KOPT-K1 (cell line): ENCODE data around the gene SNED1.

ENCODE experiments used
- H3K27ac ChIP-seq: fragments of 200-600 bp; sonication (generic); 2 replicates; pipeline ENCODE4 v1.5.1; 2016; ENCODE audit warnings: antibody characterized with exemption, mild to moderate bottlenecking, low read depth, low read length; ENCODE audit not compliant: poor library complexity, severe bottlenecking
- H3K36me3 ChIP-seq: fragments of 200-600 bp; sonication (generic); 2 replicates; pipeline ENCODE4 v1.5.1; 2017; ENCODE audit warnings: antibody characterized with exemption, mild to moderate bottlenecking, low read length, moderate library complexity; ENCODE audit not compliant: insufficient read depth
- H3K9me3 ChIP-seq: fragments of 200-600 bp; sonication (generic); 2 replicates; pipeline ENCODE4 v1.5.1; 2017; ENCODE audit warnings: antibody characterized with exemption, low read length, mild to moderate bottlenecking; ENCODE audit not compliant: insufficient read depth, poor library complexity, severe bottlenecking

The SNED1 gene

DNA sequence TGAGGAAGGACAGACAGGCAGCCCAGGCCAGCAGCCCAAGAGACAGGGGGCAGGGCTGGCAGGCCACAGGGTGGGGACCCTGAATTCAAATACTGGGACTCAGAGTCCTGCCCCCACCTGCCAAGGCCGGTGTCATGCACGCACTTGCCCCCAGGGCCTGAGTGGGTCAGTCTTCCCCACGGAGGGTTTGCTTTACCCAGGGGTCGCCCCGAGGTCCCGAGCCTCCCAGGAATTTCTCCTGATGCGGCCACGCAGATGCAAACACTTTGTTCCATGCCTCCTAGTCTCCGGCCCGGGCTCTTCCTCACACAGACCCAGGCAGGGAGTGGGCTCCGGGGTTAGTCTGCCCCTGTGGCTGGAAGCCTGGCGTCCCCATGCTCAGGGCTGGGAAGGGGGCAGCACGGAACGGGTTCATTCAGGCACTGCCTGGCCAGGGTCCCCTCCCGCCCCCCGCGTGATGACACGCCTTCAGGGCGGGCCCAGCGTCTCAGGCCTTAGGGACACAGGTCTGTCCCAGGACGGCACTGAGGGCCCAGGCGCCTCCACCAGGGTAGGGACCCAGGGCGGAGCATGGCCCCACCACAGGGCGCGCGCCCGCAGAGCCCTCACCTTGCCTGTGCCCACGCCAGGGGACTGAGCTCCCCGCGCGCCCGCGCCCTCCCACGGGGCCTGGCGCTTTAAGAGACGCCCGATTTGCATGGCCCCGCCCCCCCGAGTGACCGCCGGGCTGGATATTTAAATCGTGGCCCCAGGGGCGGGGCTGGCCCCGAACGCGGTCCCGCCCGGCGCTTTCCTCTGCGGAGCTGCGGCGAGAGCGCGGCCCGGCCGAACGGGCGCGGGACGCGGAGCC is at the start of gene SNED1:
SNED1 (plus strand) TSS at position 763 of the 850 bp plus-strand sequence. CDS start 220 bp downstream, outside the sequence.
- Histone ChIP-seq H3K36me3 (no peaks in the 10 kb centered on the region), H3K9me3 (peaks cover 2% of the 10 kb centered on the region), H3K27ac (no peak within 1 kb of the TSS)

DNA sequence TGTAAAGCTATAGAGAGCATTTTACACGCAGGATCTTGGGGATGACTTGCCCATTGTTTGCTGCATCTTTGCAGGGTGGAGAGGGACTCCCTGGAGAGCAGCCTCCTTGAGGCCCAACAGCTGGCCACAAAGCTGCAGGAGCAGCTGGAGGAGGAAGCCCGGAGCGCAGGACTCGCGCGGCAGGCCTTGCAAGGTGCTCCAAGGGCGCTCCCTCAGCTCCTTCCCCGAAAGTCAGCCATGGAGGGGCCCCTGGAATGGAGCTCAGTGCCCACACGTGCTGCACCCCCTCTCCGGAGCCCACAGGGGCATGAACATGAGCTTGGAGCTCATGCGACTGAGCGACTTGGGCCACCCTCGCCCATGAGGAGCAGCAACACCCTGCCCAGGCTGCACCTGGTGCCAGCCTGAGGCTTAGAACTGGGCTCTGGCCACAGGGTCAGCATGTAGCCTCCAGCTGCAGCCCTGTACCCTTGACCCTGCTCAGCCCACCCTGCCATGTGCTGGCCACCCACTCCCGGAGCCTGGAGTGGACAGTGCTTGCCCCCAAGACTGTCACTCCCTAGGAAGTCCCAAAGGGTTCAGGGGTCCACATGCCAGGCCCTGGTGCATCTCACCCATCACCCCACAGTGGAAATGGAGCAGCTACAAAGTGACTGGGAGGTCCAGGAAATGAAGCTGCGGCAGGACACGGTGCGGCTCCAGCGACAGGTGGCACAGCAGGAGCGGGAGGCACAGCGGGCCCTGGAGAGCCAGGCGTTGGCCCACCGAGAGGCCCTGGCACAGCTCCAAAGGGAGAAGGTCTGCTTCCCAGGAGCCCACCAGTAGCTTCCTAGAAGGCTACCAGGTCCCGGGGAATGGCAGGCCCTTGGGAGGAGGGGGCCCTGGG is 49.3 kb upstream of the SNED1 start:
- Histone ChIP-seq H3K36me3 (no peaks in the 10 kb centered on the region), H3K27ac (no peak overlapping the region), H3K9me3 (no peaks in the 10 kb centered on the region)

DNA sequence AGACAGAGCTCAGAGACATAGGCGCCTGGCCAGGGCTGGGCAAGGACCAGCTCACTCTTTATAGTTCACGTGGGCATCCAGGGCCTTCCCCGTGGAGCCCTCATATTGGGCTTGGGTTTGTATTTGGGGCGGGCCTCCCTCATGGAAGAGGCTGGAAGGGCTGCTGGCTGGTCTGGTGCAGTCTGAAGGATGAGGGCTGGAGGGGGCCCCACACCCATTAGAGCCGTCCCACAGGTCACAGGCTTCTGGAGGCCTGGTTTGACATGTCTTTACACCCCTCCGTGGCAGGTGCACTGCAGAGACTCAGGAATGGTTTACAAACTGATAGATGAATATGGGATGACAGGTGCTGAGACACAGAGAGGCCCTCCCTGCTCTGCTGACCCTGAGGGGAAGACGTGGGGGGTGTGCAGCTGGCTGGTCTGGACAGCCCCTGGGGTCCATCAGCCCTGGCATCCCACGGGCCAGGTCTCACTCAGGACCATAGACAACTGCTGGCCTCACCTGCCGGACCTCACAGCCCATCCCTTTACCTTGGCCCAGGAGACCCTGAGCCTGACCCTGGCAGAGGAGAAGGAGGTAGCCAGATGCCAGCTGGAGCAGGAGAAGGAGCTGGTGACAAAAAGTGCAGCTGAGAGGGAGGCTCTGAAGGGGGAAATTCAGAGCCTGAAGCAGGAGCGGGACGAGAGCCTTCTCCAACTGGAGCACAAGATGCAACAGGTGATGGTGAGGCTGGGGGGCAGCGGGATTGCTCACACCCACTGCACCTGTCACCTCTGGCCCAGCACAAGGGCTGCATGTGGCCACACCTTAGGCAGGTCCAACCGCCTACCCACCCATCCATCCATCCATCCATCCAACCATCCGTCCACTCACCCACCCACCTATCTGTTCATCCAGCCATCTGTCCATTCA is 48.4 kb upstream of the SNED1 start:
- H3K27ac ChIP-seq: no peak overlapping the region
- no peaks in the 10 kb centered on the region for H3K36me3 ChIP-seq
- no peaks in the 10 kb centered on the region for H3K9me3 ChIP-seq

- H3K36me3 ChIP-seq: no peaks in the 10 kb centered on the region
- H3K9me3 ChIP-seq: no peaks in the 10 kb centered on the region
- no peak overlapping the region for H3K27ac ChIP-seq
Observed at GRCh38 chr2:240951045-240951594, 47.3 kb upstream of the SNED1 start.

DNA sequence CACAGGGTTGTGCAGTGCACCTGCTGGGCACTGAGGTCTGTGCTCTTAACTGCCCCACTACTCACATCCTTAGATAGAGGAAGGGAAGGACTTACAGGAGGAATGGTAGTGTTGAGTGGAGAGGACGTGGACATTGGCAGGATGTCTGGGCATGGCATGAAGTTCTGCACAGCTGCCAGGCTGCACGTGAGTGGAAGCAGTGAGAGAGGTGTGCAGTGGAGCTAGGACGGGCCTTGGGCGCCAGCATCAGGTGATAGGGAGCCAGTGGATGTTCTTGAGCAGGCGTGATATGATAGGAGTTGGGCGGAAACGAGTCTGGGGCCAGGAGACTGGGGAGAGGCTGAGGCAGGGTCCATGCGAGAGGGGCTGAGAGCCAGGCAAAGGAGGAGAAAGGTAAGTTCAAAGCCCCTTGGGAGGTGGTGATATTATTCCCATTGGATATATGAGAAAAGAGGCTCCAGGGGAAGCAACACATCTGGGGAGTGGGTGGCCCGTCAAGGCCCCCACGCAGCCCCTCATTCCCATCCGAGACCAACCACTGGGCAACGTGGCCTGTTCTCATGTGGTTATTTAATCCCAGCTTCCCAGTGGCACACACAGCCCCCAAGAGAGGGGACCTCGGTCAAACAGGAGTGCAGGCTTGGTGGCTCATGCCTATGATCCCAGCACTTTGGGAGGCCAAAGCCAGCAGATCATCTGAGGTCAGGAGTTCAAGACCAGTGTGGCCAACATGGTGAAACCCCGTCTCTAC is 45.7 kb upstream of the SNED1 start:
- H3K9me3 ChIP-seq: no peaks in the 10 kb centered on the region
- H3K36me3 ChIP-seq: no peaks in the 10 kb centered on the region
- no peak overlapping the region for H3K27ac ChIP-seq

DNA sequence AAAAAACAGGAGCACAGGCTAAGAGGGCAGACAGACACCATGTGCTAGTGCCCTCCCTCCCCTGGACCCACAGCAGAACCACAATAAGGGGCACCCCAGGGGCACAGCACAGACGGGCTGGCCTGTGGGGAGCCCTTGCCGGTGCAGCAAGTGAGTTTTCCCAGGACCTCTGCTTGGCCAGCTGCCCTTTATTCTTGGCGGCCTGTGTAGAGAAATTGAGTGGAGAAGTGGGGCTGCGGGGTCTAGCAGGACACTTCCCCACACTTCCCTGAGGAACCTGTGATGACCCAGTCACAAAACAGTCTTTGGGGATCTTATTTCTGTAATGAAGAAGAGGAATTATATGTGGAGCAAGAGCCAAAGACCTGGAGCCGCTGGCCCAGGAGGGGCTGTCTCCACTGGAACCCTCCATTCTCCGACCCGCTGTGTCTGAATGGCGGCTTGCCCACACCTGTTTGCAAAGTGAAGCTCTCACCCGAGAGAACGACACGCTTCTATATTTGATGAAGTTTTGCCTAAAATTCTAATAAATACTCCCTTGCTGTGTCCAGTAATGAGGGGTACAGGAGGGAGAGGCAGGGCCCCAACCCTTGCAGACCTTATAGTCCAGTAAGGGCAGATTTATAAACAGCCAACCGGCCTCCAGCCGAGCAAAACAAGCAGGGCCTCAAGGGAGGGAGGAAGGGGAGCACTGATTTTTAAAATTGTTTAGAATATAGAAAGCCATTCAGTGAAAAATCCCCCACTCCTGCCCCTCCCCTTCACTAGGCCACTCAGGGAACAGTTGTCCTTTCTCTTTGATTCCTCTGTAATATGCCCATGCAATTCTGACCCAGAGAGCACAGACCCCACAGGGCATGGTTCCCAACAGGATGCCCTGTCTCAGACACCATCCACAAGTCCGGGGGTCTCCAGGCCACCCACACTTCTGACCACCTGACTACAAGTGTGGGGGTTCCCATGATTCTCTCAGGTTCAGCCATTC is 44.7 kb upstream of the SNED1 start:
- Histone ChIP-seq H3K9me3 (no peaks in the 10 kb centered on the region), H3K27ac (no peak overlapping the region), H3K36me3 (no peaks in the 10 kb centered on the region)

DNA sequence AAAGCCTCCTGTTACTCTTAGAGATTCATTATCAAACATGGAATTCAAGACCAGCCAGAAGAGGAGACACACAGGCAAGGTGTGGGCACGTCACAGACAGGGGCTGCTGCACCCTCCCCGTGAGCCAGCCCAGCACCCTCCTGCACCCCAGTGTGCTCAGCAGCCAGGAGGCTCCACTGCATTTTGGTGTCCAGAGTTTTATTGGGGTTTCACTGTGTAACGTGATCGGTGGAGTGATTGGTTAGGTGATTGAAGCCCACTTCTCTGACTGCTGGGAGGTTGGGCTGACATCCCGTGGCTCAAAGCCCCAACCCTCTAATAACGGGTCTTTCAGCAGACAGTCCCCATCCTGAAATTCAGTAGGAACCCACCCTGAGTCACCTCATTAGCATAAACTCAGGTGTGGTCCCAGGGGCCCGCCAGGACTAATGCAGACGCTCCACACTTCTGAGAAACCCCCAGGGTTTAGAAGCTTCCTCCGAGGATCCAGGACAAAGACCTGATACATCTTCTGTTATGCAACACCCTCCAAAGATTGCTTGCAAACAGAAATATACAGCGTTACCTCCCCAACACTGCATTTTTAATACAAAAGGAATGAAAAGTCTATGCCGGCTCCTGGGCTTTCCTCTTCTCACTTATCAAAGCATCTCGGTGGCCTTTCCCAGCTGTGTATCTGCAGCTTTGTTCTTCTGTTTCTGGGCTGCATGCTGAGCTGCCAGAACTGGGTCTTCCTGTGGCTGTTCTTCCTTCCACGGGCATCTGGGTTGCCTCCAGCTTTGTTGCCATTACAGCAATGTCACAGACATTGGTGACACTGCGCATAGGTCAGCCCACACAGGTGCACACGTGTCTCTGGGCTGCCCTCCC is 43.7 kb upstream of the SNED1 start:
- H3K9me3 ChIP-seq: no peaks in the 10 kb centered on the region
- no peak overlapping the region for H3K27ac ChIP-seq
- H3K36me3 ChIP-seq: no peaks in the 10 kb centered on the region

GRCh38 chr2:240955306-240956170 is 42.9 kb upstream of the SNED1 start:
- no peaks in the 10 kb centered on the region for H3K36me3 ChIP-seq
- no peak overlapping the region for H3K27ac ChIP-seq
- H3K9me3 ChIP-seq: no peaks in the 10 kb centered on the region

- H3K27ac ChIP-seq: no peak overlapping the region
- H3K9me3 ChIP-seq: no peaks in the 10 kb centered on the region
- no peaks in the 10 kb centered on the region for H3K36me3 ChIP-seq
Observed at GRCh38 chr2:240956171-240956934, 42.1 kb upstream of the SNED1 start.

DNA sequence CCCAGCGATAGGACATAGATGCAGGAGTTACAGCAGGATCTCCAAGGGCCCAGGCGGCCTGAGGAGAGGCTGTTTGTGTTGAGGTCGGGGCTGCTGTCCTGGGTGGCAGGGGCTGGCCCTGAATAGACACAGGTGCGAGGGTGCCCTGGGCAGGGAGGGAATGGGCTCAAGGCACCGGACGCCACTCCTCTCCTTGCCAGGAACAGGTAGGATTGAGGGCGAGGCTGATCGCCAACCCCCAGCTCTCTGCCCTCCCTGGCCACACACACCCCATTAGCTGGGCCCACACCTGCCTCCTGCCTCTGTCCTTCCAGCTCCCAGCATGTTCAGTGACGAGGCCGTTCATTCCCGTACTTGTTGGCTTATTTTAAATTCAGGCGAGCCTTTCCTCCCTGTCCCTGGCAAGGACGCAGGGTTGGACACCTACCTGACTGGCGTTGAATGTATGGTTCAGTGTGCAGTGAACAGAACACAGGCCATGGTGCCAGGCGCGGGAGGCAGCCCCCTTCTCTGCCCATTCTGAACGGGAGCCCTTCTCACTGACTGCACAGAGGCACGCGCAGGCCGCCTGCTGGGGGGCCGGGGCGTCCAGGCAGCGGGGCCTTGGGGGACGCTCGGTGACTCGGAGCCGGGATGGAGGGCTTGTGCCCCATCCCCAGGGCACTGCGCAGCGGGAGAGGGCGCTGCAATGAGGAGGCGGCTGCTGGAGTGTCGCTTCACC is 41.3 kb upstream of the SNED1 start:
- H3K9me3 ChIP-seq: no peaks in the 10 kb centered on the region
- H3K27ac ChIP-seq: no peak overlapping the region
- no peaks in the 10 kb centered on the region for H3K36me3 ChIP-seq
